Spleen (tissue), 11 donors: ENCODE data around the gene SLC6A2. TPM values are rescaled to one million over a fixed set of nuclear protein-coding genes. Genes with fewer than 3 reads are reported as not detected.

Source experiments
- DNase-seq: peaks from one replicate; pipeline ENCODE4 v3.0.0-alpha.2; 2020
- H3K27ac ChIP-seq, 8 donors: fragments of 200-600 bp; sonication (generic) in 7 of 8; 1 replicate in 4 of 8; 2 replicates in 4 of 8; pipeline versions ENCODE4 v1.5.0 to v1.8.0; 2016 to 2021; ENCODE audit warnings: inconsistent platforms in 4 of 8, mild to moderate bottlenecking in 4 of 8, moderate library complexity in 1 of 8
- H3K27me3 ChIP-seq, 7 donors: fragments of 200-600 bp; sonication (generic) in 6 of 7; replicated peaks in 1 of 7; 1 replicate in 4 of 7; 2 replicates in 3 of 7; pipeline versions ENCODE4 v1.5.0 to v1.8.0; 2016 to 2021; ENCODE audit warnings: inconsistent platforms in 3 of 7, mild to moderate bottlenecking in 1 of 7
- H3K36me3 ChIP-seq, 6 donors: fragments of 200-600 bp; sonication (generic) in 5 of 6; 1 replicate in 4 of 6; 2 replicates in 2 of 6; pipeline versions ENCODE4 v1.5.0 to v1.8.0; 2016 to 2021; ENCODE audit warnings: inconsistent platforms in 2 of 6
- H3K4me1 ChIP-seq, 6 donors: fragments of 200-600 bp; sonication (generic) in 5 of 6; 1 replicate in 3 of 6; 2 replicates in 3 of 6; pipeline versions ENCODE4 v1.5.0 to v1.8.0; 2016 to 2021; ENCODE audit warnings: inconsistent platforms in 3 of 6
- H3K4me3 ChIP-seq, 8 donors: fragments of 200-600 bp; sonication (generic) in 7 of 8; 1 replicate in 4 of 8; 2 replicates in 4 of 8; pipeline versions ENCODE4 v1.5.0 to v1.8.0; 2016 to 2021; ENCODE audit warnings: inconsistent platforms in 4 of 8, mild to moderate bottlenecking in 4 of 8, moderate library complexity in 2 of 8
- H3K9me3 ChIP-seq, 8 donors: fragments of 200-600 bp; sonication (generic) in 7 of 8; 1 replicate in 4 of 8; 2 replicates in 4 of 8; pipeline versions ENCODE4 v1.5.0 to v1.8.0; 2016 to 2021; ENCODE audit warnings: inconsistent platforms in 4 of 8
- POLR2A ChIP-seq, 3 donors: fragments of 450-650 bp; IDR thresholded peaks; one replicate each; pipeline ENCODE4 v1.5.1; 2017; ENCODE audit warnings: antibody characterized with exemption in 3 of 3, mild to moderate bottlenecking in 1 of 3
- POLR2AphosphoS5 ChIP-seq, 3 donors: sonication (generic); formaldehyde crosslinking; IDR thresholded peaks; one replicate each; pipeline ENCODE4 v1.5.1; 2017; ENCODE audit warnings: antibody characterized with exemption in 3 of 3
- WGBS, 5 donors: extraction: QIAGEN DNeasy Blood & Tissue Kit in 3 of 5; methylation state at CpG; one replicate each; pipeline versions ENCODE4 v1.1.5 to v1.1.7; 2013 to 2018; 5-methylcytosine and 5-hydroxymethylcytosine counted together
- intact Hi-C: fragments of 100-400 bp; cut with DNase I; formaldehyde crosslinking; loops from one replicate; pipeline ENCODE4 v1.15.0; 2023; ENCODE audit warnings: low total_unique reads
- polyA plus RNA-seq, 3 donors: library from polyadenylated mRNA; stranded (reverse); fragments of 200-250 nt; gene quantifications; one replicate each; pipeline ENCODE4 v1.2.1, GENCODE V29; 2013
- total RNA-seq, 7 donors: library from RNA; depleted of rRNA in 3 of 7; stranded (reverse); fragments of >200 nt in 3 of 7; fragmentation: NEBNext Ultra II Directional in 4 of 7; extraction: Animal tissue kit (Norgen Biotek cat#: 25700) in 4 of 7; gene quantifications; one replicate each; pipeline versions ENCODE4 v1.1.0 to v1.2.1, GENCODE V29; 2016 to 2021
- TF ChIP-seq, protein P1 (sequence below), 11 experiments: fragments of 200-600 bp in 7 of 11; fragments of 450-650 bp in 4 of 11; sonication (generic) in 4 of 11; IDR thresholded peaks in 8 of 11; conservative IDR thresholded peaks in 3 of 11; 1 replicate in 7 of 11; 2 replicates in 4 of 11; pipeline versions ENCODE4 v1.4.0 to v1.8.0; 2016 to 2021; ENCODE audit warnings: antibody characterized with exemption in 11 of 11, inconsistent platforms in 4 of 11, mild to moderate bottlenecking in 1 of 11
- donor health status: healthy with polysubstance abuse.
- donor health status: DM: no; HTN: no; CAD: no; lungs with moderate emphysema.
- donor health status: DM: no; HTN: no; CAD: no.
- donor health status: Bipolar disorder and iron deficiency.
- donor health status: healthy.
- donor health status: DM: no; HTN: no; CAD: no.
- donor health status: DM: yes; HTN: yes; CAD: no.

Gene SLC6A2
- total and polyA plus RNA-seq, 10 donors, result not detected

DNA sequence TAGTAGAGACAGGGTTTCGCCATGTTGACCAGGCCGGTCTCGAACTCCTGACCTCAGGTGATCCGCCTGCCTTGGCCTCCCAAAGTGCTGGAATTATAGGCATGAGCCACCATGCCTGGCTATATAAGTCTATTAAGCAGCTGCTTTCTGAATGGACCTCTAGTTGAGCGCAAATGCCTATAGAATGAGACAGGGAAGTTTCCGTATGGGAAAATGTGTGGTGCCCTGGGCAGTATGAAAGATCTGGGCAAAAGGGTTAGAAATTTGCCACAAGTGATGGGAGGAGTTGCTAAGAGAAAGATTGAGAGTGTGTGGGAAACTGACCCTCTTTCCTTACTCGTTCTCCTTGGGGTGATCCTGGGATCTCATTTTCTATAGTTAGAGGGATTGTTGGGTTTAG lies 26.3 kb downstream of the SLC6A2 start:
- Histone ChIP-seq H3K9me3 (peaks cover 0 to 8% (median 0%) of the 10 kb centered on the region in 8 donors), H3K36me3 (no peaks in the 10 kb centered on the region), H3K4me3 (no peak overlapping the region), H3K4me1 (no peaks in the 10 kb centered on the region), H3K27me3 (no peaks in the 10 kb centered on the region), H3K27ac (no peak overlapping the region)
- intact Hi-C loops, result no loop called here
- WGBS, 5 donors, result 90 to 94% (median 91%) methylated on average over 7 of the region's 7 CpGs
- TF ChIP-seq POLR2A (IDR thresholded peaks at IDR 0.05) (no peak), POLR2AphosphoS5 (IDR thresholded peaks at IDR 0.05) (no peak)
- TF ChIP-seq, protein P1, sequence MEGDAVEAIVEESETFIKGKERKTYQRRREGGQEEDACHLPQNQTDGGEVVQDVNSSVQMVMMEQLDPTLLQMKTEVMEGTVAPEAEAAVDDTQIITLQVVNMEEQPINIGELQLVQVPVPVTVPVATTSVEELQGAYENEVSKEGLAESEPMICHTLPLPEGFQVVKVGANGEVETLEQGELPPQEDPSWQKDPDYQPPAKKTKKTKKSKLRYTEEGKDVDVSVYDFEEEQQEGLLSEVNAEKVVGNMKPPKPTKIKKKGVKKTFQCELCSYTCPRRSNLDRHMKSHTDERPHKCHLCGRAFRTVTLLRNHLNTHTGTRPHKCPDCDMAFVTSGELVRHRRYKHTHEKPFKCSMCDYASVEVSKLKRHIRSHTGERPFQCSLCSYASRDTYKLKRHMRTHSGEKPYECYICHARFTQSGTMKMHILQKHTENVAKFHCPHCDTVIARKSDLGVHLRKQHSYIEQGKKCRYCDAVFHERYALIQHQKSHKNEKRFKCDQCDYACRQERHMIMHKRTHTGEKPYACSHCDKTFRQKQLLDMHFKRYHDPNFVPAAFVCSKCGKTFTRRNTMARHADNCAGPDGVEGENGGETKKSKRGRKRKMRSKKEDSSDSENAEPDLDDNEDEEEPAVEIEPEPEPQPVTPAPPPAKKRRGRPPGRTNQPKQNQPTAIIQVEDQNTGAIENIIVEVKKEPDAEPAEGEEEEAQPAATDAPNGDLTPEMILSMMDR (IDR thresholded peaks at IDR 0.05 in 8 of 11, conservative IDR thresholded peaks at IDR 0.05 in 3 of 11), result no peak
- DNase-seq, result no peak

DNA sequence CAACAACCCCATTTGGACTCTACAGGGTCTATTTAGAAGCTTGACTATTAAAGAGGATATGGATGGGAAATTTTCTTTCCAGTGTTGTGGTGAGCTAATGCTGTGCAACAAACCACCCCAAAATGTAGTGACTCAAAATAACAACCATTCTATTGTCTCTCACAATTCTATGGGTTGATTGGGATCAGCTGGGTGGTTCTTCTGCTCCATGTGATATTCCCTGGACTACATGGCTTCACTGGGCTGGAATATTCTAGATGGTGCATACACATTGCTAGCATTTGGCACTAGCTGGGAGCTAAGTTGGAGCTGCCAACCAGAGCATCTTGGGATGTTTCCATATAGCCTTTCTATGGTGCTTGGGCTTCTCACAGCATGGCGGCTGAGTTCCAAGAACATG lies 30.2 kb downstream of the SLC6A2 start:
- TF ChIP-seq, protein P1 (IDR thresholded peaks at IDR 0.05 in 8 of 11, conservative IDR thresholded peaks at IDR 0.05 in 3 of 11), result no peak
- TF ChIP-seq POLR2A (IDR thresholded peaks at IDR 0.05) (no peak), POLR2AphosphoS5 (IDR thresholded peaks at IDR 0.05) (no peak)
- no peaks in the 10 kb centered on the region for H3K4me1 ChIP-seq
- no peak for DNase-seq
- no peak overlapping the region for H3K4me3 ChIP-seq
- intact Hi-C loops, result no loop called here
- 93 to 100% (median 100%) methylated on average over 1 of the region's 1 CpG for WGBS, 5 donors
- H3K27ac ChIP-seq, result no peak overlapping the region
- H3K27me3 ChIP-seq, result peaks cover 0 to 10% (median 0%) of the 10 kb centered on the region in 7 donors
- peaks cover 0 to 8% (median 0%) of the 10 kb centered on the region in 8 donors for H3K9me3 ChIP-seq
- no peaks in the 10 kb centered on the region for H3K36me3 ChIP-seq

DNA sequence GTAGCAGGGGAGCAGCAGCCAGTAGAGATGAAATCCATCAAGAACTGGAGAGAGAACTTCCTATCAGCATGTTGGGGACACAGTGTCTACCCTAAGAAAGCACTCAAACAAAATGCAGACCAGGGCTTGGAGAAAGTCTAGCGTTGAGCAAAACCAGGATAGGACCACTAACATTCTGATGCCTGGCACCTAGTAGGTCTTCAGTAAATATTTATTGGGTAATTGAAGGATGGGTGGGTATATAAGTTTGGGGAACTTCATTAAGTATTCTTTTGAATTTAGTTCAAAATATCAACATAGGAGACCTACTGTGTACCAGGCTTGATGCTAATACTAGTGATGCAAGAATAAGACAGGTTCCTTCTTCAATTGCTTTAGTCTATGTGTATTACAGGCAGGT lies 30.9 kb downstream of the SLC6A2 start:
- H3K4me3 ChIP-seq, result no peak overlapping the region
- WGBS, 5 donors, result 80 to 97% (median 82%) methylated on average over 1 of the region's 1 CpG
- TF ChIP-seq POLR2A (IDR thresholded peaks at IDR 0.05) (no peak), POLR2AphosphoS5 (IDR thresholded peaks at IDR 0.05) (no peak)
- TF ChIP-seq, protein P1 (IDR thresholded peaks at IDR 0.05 in 8 of 11, conservative IDR thresholded peaks at IDR 0.05 in 3 of 11), result no peak
- no peaks in the 10 kb centered on the region for H3K36me3 ChIP-seq
- DNase-seq, result no peak
- peaks cover 0 to 8% (median 0%) of the 10 kb centered on the region in 8 donors for H3K9me3 ChIP-seq
- H3K27ac ChIP-seq, result no peak overlapping the region
- peaks cover 0 to 10% (median 0%) of the 10 kb centered on the region in 7 donors for H3K27me3 ChIP-seq
- no peaks in the 10 kb centered on the region for H3K4me1 ChIP-seq
- intact Hi-C loops, result no loop called here

DNA sequence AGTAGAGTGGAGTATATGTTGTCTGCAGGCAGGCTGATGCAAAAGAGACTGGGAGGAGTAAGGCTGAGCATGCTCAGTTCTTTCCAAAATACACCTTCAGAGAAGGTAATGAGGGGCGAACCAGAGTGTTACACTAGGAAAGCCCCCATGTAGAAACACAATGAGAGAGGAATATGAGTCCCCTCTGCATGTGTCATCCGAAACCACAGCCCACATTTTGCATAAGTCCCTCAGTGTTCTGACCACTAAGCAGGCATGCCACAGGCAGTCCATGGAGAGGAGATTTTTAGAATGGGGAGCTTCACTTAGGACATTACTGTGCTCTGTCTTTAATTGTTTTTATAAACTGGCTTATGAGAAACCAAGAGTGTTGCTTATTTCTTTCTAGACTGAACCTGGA lies 32.0 kb downstream of the SLC6A2 start:
- no peak for DNase-seq
- TF ChIP-seq, protein P1 (IDR thresholded peaks at IDR 0.05 in 8 of 11, conservative IDR thresholded peaks at IDR 0.05 in 3 of 11), result no peak
- TF ChIP-seq POLR2AphosphoS5 (IDR thresholded peaks at IDR 0.05) (no peak), POLR2A (IDR thresholded peaks at IDR 0.05) (no peak)
- WGBS, 5 donors, result 53 to 75% (median 60%) methylated on average over 2 of the region's 2 CpGs
- Histone ChIP-seq H3K4me3 (no peak overlapping the region), H3K4me1 (no peaks in the 10 kb centered on the region), H3K36me3 (no peaks in the 10 kb centered on the region), H3K27ac (no peak overlapping the region), H3K27me3 (peaks cover 0 to 10% (median 0%) of the 10 kb centered on the region in 7 donors), H3K9me3 (peaks cover 0 to 8% (median 0%) of the 10 kb centered on the region in 8 donors)
- intact Hi-C loops, result no loop called here
